ENCODE results near the gene CYP3A5. TPM values are rescaled to one million over a fixed set of nuclear protein-coding genes. Genes with fewer than 3 reads are reported as not detected.

CYP3A5 gene
- total and polyA plus RNA-seq, 2 of the 13 experiments (the other 11 are each of a cell fraction or from before 2014, with no cell fraction given), result 5.7 to 9.3 TPM

GRCh38 chr7:99694201-99694911 is 14.6 kb upstream of the CYP3A5 start (continued):
- TF ChIP-seq ZNF280D (CRISPR knock-in tag; IDR thresholded peaks at IDR 0.05) (no peak), ZNF761 (CRISPR knock-in tag; conservative IDR thresholded peaks at IDR 0.05) (no peak), ZKSCAN8 (CRISPR knock-in tag; IDR thresholded peaks at IDR 0.05; ENCODE audit: borderline replicate concordance) (no peak), NONO (IDR thresholded peaks at IDR 0.05) (no peak), NONO (CRISPR knock-in tag; conservative IDR thresholded peaks at IDR 0.05) (0 out of 2 replicates have a peak, but pooled peaks have one; percentile 34), GPBP1L1 (CRISPR knock-in tag; IDR thresholded peaks at IDR 0.05) (no peak), SNAPC5 (CRISPR knock-in tag; IDR thresholded peaks at IDR 0.05; ENCODE audit: borderline replicate concordance) (0 out of 2 replicates have a peak, but pooled peaks have one; percentile 61), PRMT3 (CRISPR knock-in tag; IDR thresholded peaks at IDR 0.05; ENCODE audit: borderline replicate concordance, low read depth) (no peak), ZNF205 (CRISPR knock-in tag; IDR thresholded peaks at IDR 0.05) (no peak), GATA4 (IDR thresholded peaks at IDR 0.05; ENCODE audit: borderline replicate concordance, low read depth) (peak; percentile 56; the same call in 1 of the 2 replicates), RBM22 (optimal IDR thresholded peaks at IDR 0.05; ENCODE audit: low read length) (no peak), RXRA (CRISPR knock-in tag; IDR thresholded peaks at IDR 0.05) (no peak), TBP (CRISPR knock-in tag; IDR thresholded peaks at IDR 0.05) (no peak), PAF1 (CRISPR knock-in tag; IDR thresholded peaks at IDR 0.05) (no peak), ISL2 (CRISPR knock-in tag; IDR thresholded peaks at IDR 0.05) (peak; percentile 85), ZGPAT (CRISPR knock-in tag; IDR thresholded peaks at IDR 0.05) (peak; percentile 67), ZNF687 (CRISPR knock-in tag; IDR thresholded peaks at IDR 0.05) (no peak), RFXANK (CRISPR knock-in tag; IDR thresholded peaks at IDR 0.05) (no peak), ZNF614 (CRISPR knock-in tag; IDR thresholded peaks at IDR 0.05; ENCODE audit: borderline replicate concordance) (peak; percentile 55; the same call in 1 of the 2 replicates), CAMTA2 (CRISPR knock-in tag; IDR thresholded peaks at IDR 0.05; ENCODE audit: borderline replicate concordance) (no peak), XBP1 (CRISPR knock-in tag; IDR thresholded peaks at IDR 0.05) (no peak)

Data from HepG2 (cell line).